Measurements from ENCODE around the gene PEX7. TPM values are rescaled to one million over a fixed set of nuclear protein-coding genes. Genes with fewer than 3 reads are reported as not detected.
"Not testable (repeated sequence)": the region's sequence is repeated elsewhere in the genome, so short reads cannot be mapped to it uniquely, and the experiment has no call there.

The PEX7 gene
- total RNA-seq, 1 experiment from 2014 or later, result 11.4 TPM

- Histone ChIP-seq H3K27me3 (replicated peaks) (no peaks in the 10 kb centered on the region), H3K36me3 (no peaks in the 10 kb centered on the region), H3K27ac (no peak overlapping the region), H3K9me3 (replicated peaks) (no peaks in the 10 kb centered on the region), H3K4me3 (no peak overlapping the region), H3K4me1 (replicated peaks) (peaks cover 37% of the 10 kb centered on the region)
- no peak for DNase-seq (ENCODE audit: low read depth in 1 of 2, low spot score in 2 of 2)
These were observed 38.1 kb upstream of the PEX7 start for GRCh38 chr6:136784271-136784664.

GRCh38 chr6:136784910-136785746, 37.3 kb upstream of the PEX7 start:
- Histone ChIP-seq H3K9me3 (replicated peaks) (no peaks in the 10 kb centered on the region), H3K27me3 (replicated peaks) (no peaks in the 10 kb centered on the region), H3K4me3 (no peak overlapping the region), H3K36me3 (no peaks in the 10 kb centered on the region), H3K4me1 (replicated peaks) (peaks cover 42% of the 10 kb centered on the region), H3K27ac (no peak overlapping the region)
- no peak for DNase-seq (ENCODE audit: low read depth in 1 of 2, low spot score in 2 of 2)

GRCh38 chr6:136786658-136787057, 35.7 kb upstream of the PEX7 start:
- H3K9me3 ChIP-seq (replicated peaks), result no peaks in the 10 kb centered on the region
- H3K27ac ChIP-seq, result no peak overlapping the region
- peaks cover 54% of the 10 kb centered on the region for H3K4me1 ChIP-seq (replicated peaks)
- no peak overlapping the region for H3K4me3 ChIP-seq
- H3K27me3 ChIP-seq (replicated peaks), result no peaks in the 10 kb centered on the region
- peaks cover 3% of the 10 kb centered on the region; the same call in 1 of the 2 replicates for H3K36me3 ChIP-seq
- DNase-seq (ENCODE audit: low read depth in 1 of 2, low spot score in 2 of 2), result no peak

GRCh38 chr6:136787726-136788068, 34.7 kb upstream of the PEX7 start:
- peaks cover 12% of the 10 kb centered on the region for H3K36me3 ChIP-seq
- no peaks in the 10 kb centered on the region for H3K9me3 ChIP-seq (replicated peaks)
- H3K27me3 ChIP-seq (replicated peaks), result no peaks in the 10 kb centered on the region
- no peak overlapping the region for H3K4me3 ChIP-seq
- peaks cover 51% of the 10 kb centered on the region for H3K4me1 ChIP-seq (replicated peaks)
- peak overlapping the region; percentile 77 for H3K27ac ChIP-seq
- no peak for DNase-seq (ENCODE audit: low read depth in 1 of 2, low spot score in 2 of 2)

GRCh38 chr6:136788069-136788902, 34.1 kb upstream of the PEX7 start:
- peaks cover 13% of the 10 kb centered on the region for H3K36me3 ChIP-seq
- DNase-seq (ENCODE audit: low read depth in 1 of 2, low spot score in 2 of 2), result peak in 1 of 2 experiments; percentile 82
- peaks cover 51% of the 10 kb centered on the region for H3K4me1 ChIP-seq (replicated peaks)
- no peaks in the 10 kb centered on the region for H3K27me3 ChIP-seq (replicated peaks)
- H3K9me3 ChIP-seq (replicated peaks), result no peaks in the 10 kb centered on the region
- no peak overlapping the region for H3K4me3 ChIP-seq
- H3K27ac ChIP-seq, result peak overlapping the region; percentile 77

GRCh38 chr6:136789440-136789839, 33.0 kb upstream of the PEX7 start:
- not testable (repeated sequence) for H3K9me3 ChIP-seq (replicated peaks); H3K4me3 ChIP-seq; H3K27me3 ChIP-seq (replicated peaks); DNase-seq (ENCODE audit: low read depth in 1 of 2, low spot score in 2 of 2)
- H3K36me3 ChIP-seq, result peaks cover 13% of the 10 kb centered on the region
- peak overlapping the region; percentile 77; the same call in 1 of the 2 replicates for H3K27ac ChIP-seq
- H3K4me1 ChIP-seq (replicated peaks), result peaks cover 49% of the 10 kb centered on the region

GRCh38 chr6:136790411-136791295, 31.7 kb upstream of the PEX7 start:
- no peak for DNase-seq (ENCODE audit: low read depth in 1 of 2, low spot score in 2 of 2)
- Histone ChIP-seq H3K36me3 (peaks cover 13% of the 10 kb centered on the region), H3K4me1 (replicated peaks) (peaks cover 49% of the 10 kb centered on the region), H3K27me3 (replicated peaks) (no peaks in the 10 kb centered on the region), H3K27ac (no peak overlapping the region), H3K4me3 (peak overlapping the region; percentile 76), H3K9me3 (replicated peaks) (no peaks in the 10 kb centered on the region)

GRCh38 chr6:136791296-136792094, 30.9 kb upstream of the PEX7 start:
- H3K36me3 ChIP-seq, result peaks cover 13% of the 10 kb centered on the region

GRCh38 chr6:136792095-136792409, 30.3 kb upstream of the PEX7 start:
- no peak for DNase-seq (ENCODE audit: low read depth in 1 of 2, low spot score in 2 of 2)
- Histone ChIP-seq H3K36me3 (peaks cover 13% of the 10 kb centered on the region), H3K27ac (peak overlapping the region; percentile 71), H3K4me3 (peak overlapping the region; percentile 76), H3K27me3 (replicated peaks) (no peaks in the 10 kb centered on the region), H3K9me3 (replicated peaks) (no peaks in the 10 kb centered on the region), H3K4me1 (replicated peaks) (peaks cover 47% of the 10 kb centered on the region)

More at GRCh38 chr6:136791296-136792094, 30.9 kb upstream of the PEX7 start:
- Histone ChIP-seq H3K27me3 (replicated peaks) (no peaks in the 10 kb centered on the region), H3K27ac (peak overlapping the region; percentile 15; the same call in 1 of the 2 replicates), H3K4me3 (peak overlapping the region; percentile 76), H3K4me1 (replicated peaks) (peaks cover 49% of the 10 kb centered on the region), H3K9me3 (replicated peaks) (no peaks in the 10 kb centered on the region)
- peak; percentile 53 to 60 for DNase-seq (ENCODE audit: low read depth in 1 of 2, low spot score in 2 of 2)

GRCh38 chr6:136792410-136793262, 29.8 kb upstream of the PEX7 start, which contains the start of gene MAP3K5:
MAP3K5 (minus strand) TSS chr6:136792477; CDS start chr6:136792157, 320 bp downstream.
- no peaks in the 10 kb centered on the region for H3K27me3 ChIP-seq (replicated peaks)

GRCh38 chr6:136793363-136793762, 29.0 kb upstream of the PEX7 start:
- Histone ChIP-seq H3K4me1 (replicated peaks) (peaks cover 35% of the 10 kb centered on the region), H3K36me3 (peaks cover 13% of the 10 kb centered on the region), H3K27me3 (replicated peaks) (no peaks in the 10 kb centered on the region), H3K9me3 (replicated peaks) (no peaks in the 10 kb centered on the region), H3K4me3 (peak overlapping the region; percentile 76), H3K27ac (no peak overlapping the region)
- DNase-seq (ENCODE audit: low read depth in 1 of 2, low spot score in 2 of 2), result no peak

More at GRCh38 chr6:136792410-136793262, 29.8 kb upstream of the PEX7 start, which contains the start of gene MAP3K5:
- Histone ChIP-seq H3K36me3 (peaks cover 13% of the 10 kb centered on the region), H3K4me3 (peak within 1 kb of the TSS; percentile 76), H3K9me3 (replicated peaks) (no peaks in the 10 kb centered on the region), H3K27ac (peak within 1 kb of the TSS; percentile 71), H3K4me1 (replicated peaks) (peaks cover 41% of the 10 kb centered on the region)
- DNase-seq (ENCODE audit: low read depth in 1 of 2, low spot score in 2 of 2), result peak; percentile 84 to 90

- no peaks in the 10 kb centered on the region for H3K27me3 ChIP-seq (replicated peaks)
- no peak overlapping the region for H3K4me3 ChIP-seq
- H3K27ac ChIP-seq, result no peak overlapping the region
- H3K9me3 ChIP-seq (replicated peaks), result no peaks in the 10 kb centered on the region
- DNase-seq (ENCODE audit: low read depth in 1 of 2, low spot score in 2 of 2), result no peak
- peaks cover 18% of the 10 kb centered on the region for H3K4me1 ChIP-seq (replicated peaks)
- peaks cover 13% of the 10 kb centered on the region for H3K36me3 ChIP-seq
These were observed 27.0 kb upstream of the PEX7 start for GRCh38 chr6:136795386-136795785.
